HG03108 (cell line): ENCODE data around the gene CDHR3.

Experiments
- ATAC-seq: cut with Tn5 transposase; IDR thresholded peaks from one replicate; pipeline ENCODE4 v1.9.1; 2021; ENCODE audit warnings: moderate library complexity; ENCODE audit not compliant: unreplicated experiment

Gene CDHR3

GRCh38 chr7:106080300-106080987 lies 117.4 kb downstream of the CDHR3 start:
- no peak for ATAC-seq

GRCh38 chr7:106082087-106082854 lies 119.2 kb downstream of the CDHR3 start:
- ATAC-seq: no peak
